NCI-H774 (cell line): Measurements from ENCODE around the gene SPOPL.
"Not testable (repeated sequence)": the region's sequence is repeated elsewhere in the genome, so short reads cannot be mapped to it uniquely, and the experiment has no call there.

Experiments
- DNase-seq: peaks from one replicate; lab custom pipeline; 2025; lab: John Stamatoyannopoulos, UW

SPOPL gene

DNA sequence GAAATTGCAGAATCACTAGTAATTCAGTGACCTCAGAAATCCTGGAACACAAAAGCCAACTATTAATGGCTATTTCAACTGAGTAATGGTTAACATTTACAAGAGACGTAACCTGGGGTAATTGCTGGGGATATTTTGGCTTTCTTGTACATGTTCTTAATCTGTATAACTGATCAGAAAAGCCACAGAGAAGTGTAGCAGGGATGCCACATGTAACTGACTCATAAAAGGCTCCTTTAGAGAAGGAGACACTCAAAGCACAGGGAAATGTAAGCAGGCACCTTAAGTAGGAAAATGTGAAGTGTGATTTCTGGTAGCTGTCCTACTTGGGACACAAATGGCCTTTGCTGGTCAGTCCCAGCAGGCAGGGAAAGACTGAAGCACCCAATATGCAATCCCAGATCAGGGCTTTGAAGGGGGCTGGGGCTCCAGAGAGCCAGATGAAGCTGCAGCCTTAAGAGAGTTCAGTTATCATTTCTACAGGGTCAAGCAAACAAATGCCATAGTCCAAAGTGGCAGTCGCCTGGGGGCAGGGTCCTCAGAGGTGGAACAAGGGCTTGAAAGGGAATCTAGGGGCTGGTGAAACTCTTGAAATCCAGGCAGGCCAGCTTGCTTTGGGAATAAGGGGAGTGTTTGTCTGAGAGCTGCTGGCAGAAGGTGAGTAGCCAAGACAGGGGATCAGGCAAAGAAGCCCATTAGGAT lies 7.2 kb upstream of the SPOPL start:
- no peak for DNase-seq

DNA sequence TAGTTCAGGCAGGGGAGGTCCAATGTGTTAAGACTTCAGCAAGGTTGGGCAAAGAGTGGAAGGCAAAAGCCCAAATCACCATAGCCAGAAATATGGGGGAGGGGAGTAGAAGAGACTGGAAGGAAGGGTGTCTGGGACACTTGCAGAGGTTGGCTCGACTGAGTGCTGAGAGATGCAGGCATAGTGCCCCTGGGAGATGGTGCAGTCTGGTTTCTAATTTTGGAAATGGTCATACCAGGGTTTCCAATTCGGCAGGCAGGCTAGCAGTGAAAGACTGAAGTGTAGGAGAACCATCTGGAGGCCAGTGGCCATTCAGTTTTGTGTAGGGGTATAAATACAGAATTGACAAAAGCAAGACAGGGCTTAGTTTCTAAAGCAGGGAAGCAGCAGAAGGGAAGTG lies 6.2 kb upstream of the SPOPL start:
- no peak for DNase-seq

GRCh38 chr2:138496096-138496651 lies 5.4 kb upstream of the SPOPL start:
- DNase-seq: no peak

DNA sequence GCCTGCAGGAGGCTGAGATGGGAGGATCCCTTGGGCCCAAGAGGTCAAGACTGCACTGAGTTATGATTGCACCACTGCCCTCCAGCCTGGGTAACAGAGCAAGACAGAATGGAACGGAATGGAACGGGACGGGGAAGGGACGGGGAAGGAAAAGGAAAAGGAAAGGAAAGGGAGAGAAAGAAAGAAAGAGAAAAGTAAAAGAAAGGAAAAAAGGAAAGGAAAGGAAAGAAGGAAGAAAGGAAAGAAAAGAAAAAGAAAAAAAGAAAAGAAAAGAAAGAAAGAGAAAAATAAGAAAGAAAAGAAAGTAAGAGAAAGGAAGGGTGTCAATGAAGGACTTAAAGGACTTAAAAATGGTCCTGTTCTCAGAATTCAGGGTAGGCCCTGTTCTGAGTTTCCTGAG lies 4.3 kb upstream of the SPOPL start:
- no peak for DNase-seq

- DNase-seq: no peak
Observed at GRCh38 chr2:138499684-138500083, 1.9 kb upstream of the SPOPL start.

GRCh38 chr2:138500592-138501424 lies 762 bp upstream of the SPOPL start:
- no peak for DNase-seq

- no peak for DNase-seq
Observed at GRCh38 chr2:138502255-138503086, 901 bp downstream of the SPOPL start.

DNA sequence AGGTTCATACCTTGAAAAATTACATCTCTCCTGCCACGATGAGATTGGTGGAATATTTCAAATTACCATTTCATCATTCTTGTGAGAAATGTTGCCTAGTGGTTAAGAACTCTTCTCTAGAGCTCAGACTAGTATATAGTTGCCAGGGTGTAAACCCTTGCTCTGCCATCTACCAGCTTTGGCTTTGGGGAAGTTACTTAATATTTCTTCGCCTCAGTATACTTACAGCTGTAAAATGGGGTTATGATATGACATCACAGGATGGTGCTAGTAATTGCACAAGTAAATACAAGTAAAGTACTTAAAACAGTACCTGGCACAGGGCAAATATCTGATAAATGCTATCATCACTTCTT lies 1.5 kb downstream of the SPOPL start:
- DNase-seq: no peak

DNA sequence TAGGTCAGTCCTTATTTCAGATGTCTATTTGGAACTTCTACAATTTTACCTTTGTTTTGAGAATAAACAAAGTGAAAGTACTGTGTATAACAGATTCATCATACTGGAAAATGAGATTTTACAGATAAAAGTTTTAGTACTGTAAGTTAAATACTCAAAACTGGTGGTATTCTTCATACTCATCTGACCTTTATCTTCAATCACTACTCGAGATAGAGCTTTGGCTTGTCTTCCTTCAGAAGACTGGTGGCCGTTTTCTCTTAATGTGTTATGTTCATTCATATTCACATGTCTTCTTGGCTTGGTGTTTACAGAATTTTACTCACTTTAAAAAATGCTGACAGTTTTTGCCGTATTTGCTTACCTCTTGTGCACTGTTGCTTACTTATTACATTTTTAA lies 2.1 kb downstream of the SPOPL start:
- no peak for DNase-seq

- DNase-seq: no peak
Observed at GRCh38 chr2:138504092-138504491, 2.5 kb downstream of the SPOPL start.

- no peak for DNase-seq
Observed at GRCh38 chr2:138504546-138505235, 3.1 kb downstream of the SPOPL start.

- DNase-seq: peak; percentile 47
Observed at GRCh38 chr2:138507267-138507666, 5.7 kb downstream of the SPOPL start.

DNA sequence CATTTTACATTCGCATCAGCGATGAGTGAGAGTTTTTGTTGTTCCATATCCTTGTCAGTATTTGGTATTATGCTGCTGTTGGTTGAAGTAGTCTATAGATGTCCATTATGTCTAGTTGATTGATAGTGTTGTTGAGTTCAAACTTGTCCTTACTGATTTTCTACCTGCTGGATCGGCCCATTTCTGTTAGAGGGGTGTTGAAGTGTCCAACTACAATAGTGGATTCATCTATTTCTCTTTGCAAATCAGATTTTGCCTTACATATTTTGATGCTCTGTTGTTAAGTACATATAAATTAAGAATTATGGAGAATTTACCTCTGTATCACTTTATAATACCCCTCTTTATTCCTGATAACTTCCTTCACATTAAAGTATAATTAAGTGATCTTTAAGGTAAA lies 8.7 kb downstream of the SPOPL start:
- DNase-seq: no peak

GRCh38 chr2:138512672-138513071 lies 11.1 kb downstream of the SPOPL start:
- DNase-seq: no peak

DNA sequence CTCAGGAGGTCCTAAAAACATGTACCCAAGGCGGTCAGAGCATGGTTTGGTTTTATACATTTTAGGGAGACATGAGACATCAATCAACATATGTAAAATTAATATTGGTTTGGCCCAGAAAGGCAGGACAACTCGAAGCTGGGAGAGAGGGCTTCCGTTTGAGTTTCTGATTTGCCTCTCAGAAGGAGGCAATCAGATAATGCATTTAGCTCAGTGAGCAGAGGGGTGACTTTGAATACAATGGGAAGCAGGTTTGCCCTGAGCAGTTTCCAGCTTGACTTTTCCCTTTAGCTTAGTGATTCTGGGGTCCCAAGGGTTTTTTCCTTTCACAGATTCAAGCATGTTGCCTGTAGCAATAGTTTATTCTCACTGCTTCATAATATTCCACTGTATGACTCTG lies 12.6 kb downstream of the SPOPL start:
- no peak for DNase-seq

DNA sequence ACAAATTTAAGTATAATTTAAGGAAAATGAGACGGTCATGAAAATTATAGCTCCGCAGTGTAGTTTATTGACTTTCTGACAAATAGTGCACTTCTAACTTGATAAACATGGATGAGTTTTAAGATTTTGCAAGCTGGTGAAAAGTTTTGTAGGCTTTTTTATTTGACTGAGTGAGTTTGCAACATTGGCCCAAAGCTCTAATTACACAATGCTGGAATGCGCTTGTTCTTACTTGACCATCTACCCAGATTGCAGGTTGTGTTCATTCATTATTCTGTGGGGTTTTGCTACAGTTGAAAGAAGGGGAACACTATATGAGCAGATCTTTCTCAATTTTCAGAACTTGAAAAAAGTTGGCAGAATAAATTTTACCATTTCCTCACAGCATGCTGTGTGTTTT lies 13.5 kb downstream of the SPOPL start:
- no peak for DNase-seq

DNA sequence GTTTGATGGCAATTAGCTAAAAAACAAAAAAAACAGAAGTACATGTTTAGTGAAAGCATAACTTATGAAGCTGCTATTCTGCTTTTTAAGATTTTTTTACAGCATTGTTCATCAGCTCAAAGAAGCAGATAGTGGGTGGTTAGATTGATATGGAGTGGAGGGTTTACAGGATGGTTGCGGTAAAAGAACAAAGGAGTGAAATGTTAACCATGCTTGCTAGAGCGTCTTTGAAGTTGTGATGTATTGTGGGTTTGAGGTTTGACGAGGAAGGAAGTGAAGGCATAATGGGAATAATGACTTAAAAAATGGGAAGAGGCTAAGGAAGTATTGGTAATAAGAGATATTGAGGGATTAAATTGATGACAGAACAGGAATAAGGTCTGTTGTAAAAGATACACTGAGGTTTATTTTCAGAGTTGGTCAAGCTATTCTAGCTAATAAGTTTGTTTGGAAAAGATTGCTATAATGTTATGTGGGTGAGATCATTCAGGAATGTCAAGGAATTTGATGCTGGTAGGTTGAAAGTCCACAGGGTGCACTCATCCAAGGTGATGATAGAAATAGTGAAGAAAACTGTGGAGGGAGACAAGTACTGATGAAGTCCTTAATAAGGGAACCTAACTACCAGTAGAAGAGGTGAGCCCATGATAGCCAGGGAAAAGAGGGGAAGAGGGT lies 14.6 kb downstream of the SPOPL start:
- DNase-seq: no peak

GRCh38 chr2:138518860-138519259 lies 17.3 kb downstream of the SPOPL start:
- DNase-seq: no peak

GRCh38 chr2:138521821-138522220 lies 20.3 kb downstream of the SPOPL start:
- no peak for DNase-seq

DNA sequence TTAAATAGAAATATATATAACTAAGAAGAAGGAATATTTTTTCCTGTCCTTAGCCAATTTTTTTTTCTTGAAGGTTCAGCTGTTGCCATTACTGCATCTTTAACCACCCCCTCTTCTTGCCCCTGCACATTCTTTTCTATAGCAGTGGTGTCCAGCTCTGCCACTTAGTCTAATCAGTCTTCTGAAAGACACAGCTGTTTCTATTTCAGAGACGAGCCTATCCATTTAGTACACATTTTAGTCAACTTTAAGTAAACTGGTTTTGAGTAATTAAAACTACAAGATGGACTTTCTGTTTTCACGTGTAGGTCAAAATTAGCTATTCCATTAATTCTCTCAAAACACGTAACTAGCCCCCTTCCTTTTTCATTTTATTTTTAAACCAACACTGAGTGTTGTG lies 21.0 kb downstream of the SPOPL start:
- no peak for DNase-seq

GRCh38 chr2:138523018-138523672 lies 21.6 kb downstream of the SPOPL start:
- not testable (repeated sequence) for DNase-seq
